Measurements from ENCODE around the gene OLAH. TPM values are rescaled to one million over a fixed set of nuclear protein-coding genes. Genes with fewer than 3 reads are reported as not detected.

OLAH gene
- total RNA-seq, 1 experiment from 2014 or later, result not detected

GRCh38 chr10:15116225-15116624, 72.5 kb downstream of the OLAH start:
- no peaks in the 10 kb centered on the region for H3K4me1 ChIP-seq (replicated peaks; ENCODE audit: insufficient read depth)
- CTCF ChIA-PET, result no interaction called here
- 0 out of 2 replicates have a peak, but pooled peaks cover 3% of the 10 kb centered on the region for H3K36me3 ChIP-seq (ENCODE audit: low read depth)
- no peak overlapping the region for H3K27ac ChIP-seq
- no peak for DNase-seq
- BruUV-seq (replicated peaks), result no TSS peak
- no peaks in the 10 kb centered on the region for H4K20me1 ChIP-seq (ENCODE audit: insufficient read depth)
- TF ChIP-seq EZH2 (IDR thresholded peaks at IDR 0.05; ENCODE audit: low read depth) (no peak), CTCF (conservative IDR thresholded peaks at IDR 0.05) (no peak)
- no peak overlapping the region for H2AFZ ChIP-seq
- POLR2A ChIA-PET (ENCODE audit: unreplicated experiment), result no interaction called here
- no peak overlapping the region for H3K4me3 ChIP-seq
- H3K4me2 ChIP-seq, result no peak overlapping the region
- H3K79me2 ChIP-seq (ENCODE audit: low read depth), result no peaks in the 10 kb centered on the region
- no peaks in the 10 kb centered on the region for H3F3A ChIP-seq (ENCODE audit: insufficient read depth, low read depth)
- no peaks in the 10 kb centered on the region for H3K9me3 ChIP-seq (ENCODE audit: insufficient read depth, low read depth)
- no peaks in the 10 kb centered on the region for H3K27me3 ChIP-seq (ENCODE audit: insufficient read depth, low read depth)
- intact Hi-C loops (cut with micrococcal nuclease; ENCODE audit: unreplicated experiment), result no loop called here
- H3K9me2 ChIP-seq (ENCODE audit: insufficient read depth), result no peaks in the 10 kb centered on the region

GRCh38 chr10:15118615-15119014, 74.9 kb downstream of the OLAH start:
- intact Hi-C loops (cut with micrococcal nuclease; ENCODE audit: unreplicated experiment), result no loop called here
- no peaks in the 10 kb centered on the region for H3K9me3 ChIP-seq (ENCODE audit: insufficient read depth, low read depth)
- H3K36me3 ChIP-seq (ENCODE audit: low read depth), result 0 out of 2 replicates have a peak, but pooled peaks cover 3% of the 10 kb centered on the region

GRCh38 chr10:15120523-15120922, 76.8 kb downstream of the OLAH start:
- Histone ChIP-seq H3K4me2 (no peak overlapping the region), H2AFZ (no peak overlapping the region)

More at GRCh38 chr10:15118615-15119014, 74.9 kb downstream of the OLAH start:
- no peak for DNase-seq
- Histone ChIP-seq H4K20me1 (ENCODE audit: insufficient read depth) (no peaks in the 10 kb centered on the region), H3K27ac (no peak overlapping the region), H3K9me2 (ENCODE audit: insufficient read depth) (no peaks in the 10 kb centered on the region), H2AFZ (no peak overlapping the region), H3K4me3 (no peak overlapping the region), H3K4me2 (no peak overlapping the region), H3K79me2 (ENCODE audit: low read depth) (no peaks in the 10 kb centered on the region), H3K4me1 (replicated peaks; ENCODE audit: insufficient read depth) (no peaks in the 10 kb centered on the region), H3F3A (ENCODE audit: insufficient read depth, low read depth) (no peaks in the 10 kb centered on the region), H3K27me3 (ENCODE audit: insufficient read depth, low read depth) (no peaks in the 10 kb centered on the region)
- POLR2A ChIA-PET (ENCODE audit: unreplicated experiment), result no interaction called here
- no TSS peak for BruUV-seq (replicated peaks)
- CTCF ChIA-PET, result no interaction called here
- TF ChIP-seq CTCF (conservative IDR thresholded peaks at IDR 0.05), result no peak
- TF ChIP-seq EZH2 (IDR thresholded peaks at IDR 0.05; ENCODE audit: low read depth), result no peak

More at GRCh38 chr10:15120523-15120922, 76.8 kb downstream of the OLAH start:
- no peaks in the 10 kb centered on the region for H3K27me3 ChIP-seq (ENCODE audit: insufficient read depth, low read depth)
- H3K79me2 ChIP-seq (ENCODE audit: low read depth), result no peaks in the 10 kb centered on the region
- TF ChIP-seq EZH2 (IDR thresholded peaks at IDR 0.05; ENCODE audit: low read depth), result no peak
- TF ChIP-seq CTCF (conservative IDR thresholded peaks at IDR 0.05), result no peak
- ChIA-PET POLR2A (ENCODE audit: unreplicated experiment) (interaction anchor here (0.6 kb wide), 1 partner anchor 902 kb away, joined by 4 read pairs; no protein-coding TSS in a partner anchor), CTCF (no interaction called here)
- H3K4me3 ChIP-seq, result no peak overlapping the region
- no peak for DNase-seq
- no peaks in the 10 kb centered on the region for H3K4me1 ChIP-seq (replicated peaks; ENCODE audit: insufficient read depth)
- H3K36me3 ChIP-seq (ENCODE audit: low read depth), result 0 out of 2 replicates have a peak, but pooled peaks cover 3% of the 10 kb centered on the region
- no peaks in the 10 kb centered on the region for H4K20me1 ChIP-seq (ENCODE audit: insufficient read depth)
- H3F3A ChIP-seq (ENCODE audit: insufficient read depth, low read depth), result no peaks in the 10 kb centered on the region
- H3K9me2 ChIP-seq (ENCODE audit: insufficient read depth), result no peaks in the 10 kb centered on the region
- H3K27ac ChIP-seq, result no peak overlapping the region
- no peaks in the 10 kb centered on the region for H3K9me3 ChIP-seq (ENCODE audit: insufficient read depth, low read depth)
- BruUV-seq (replicated peaks), result no TSS peak
- intact Hi-C loops (cut with micrococcal nuclease; ENCODE audit: unreplicated experiment), result no loop called here

Measured in PC-9 (cell line).